Kasumi-1 (cell line): ENCODE results near the gene ZNF581.

ENCODE experiments used
- DNase-seq, 2 experiments: peaks; one replicate each; lab custom pipeline; 2025; lab: John Stamatoyannopoulos, UW

The ZNF581 gene

GRCh38 chr19:55611300-55611982 lies 32.0 kb upstream of the ZNF581 start:
- DNase-seq: no peak

DNA sequence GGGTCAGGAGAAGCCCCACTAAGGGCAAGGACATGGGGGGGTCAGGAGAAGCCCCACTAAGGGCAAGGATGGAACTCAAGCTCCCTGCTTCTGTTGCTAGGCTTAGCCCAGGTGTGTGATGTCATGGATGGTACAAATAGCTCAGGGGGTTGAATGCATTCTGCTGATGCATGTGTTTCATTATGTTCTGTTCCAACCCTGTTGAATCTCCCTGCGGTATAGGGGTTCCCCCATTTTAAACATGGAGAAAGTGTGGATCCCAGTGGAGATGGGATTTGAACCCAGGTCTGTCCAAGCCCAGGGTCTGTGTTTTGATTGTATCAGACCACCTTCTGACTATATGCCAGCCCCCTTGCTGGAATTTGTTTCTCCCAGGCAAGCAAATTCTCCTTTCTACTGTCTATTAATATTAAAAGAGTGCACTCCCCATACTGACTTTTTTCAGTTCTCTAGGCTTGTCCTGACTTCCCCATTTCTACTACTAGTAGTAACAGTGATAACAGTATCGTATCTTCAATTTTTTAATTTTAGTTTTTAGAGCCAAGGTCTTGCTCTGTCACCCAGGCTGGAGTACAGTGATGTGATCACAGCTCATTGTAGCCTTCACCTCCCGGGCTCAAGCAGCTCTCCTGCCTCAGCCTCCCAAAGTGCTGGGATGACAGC lies 31.3 kb upstream of the ZNF581 start:
- DNase-seq: no peak

- DNase-seq: no peak
These were observed 30.1 kb upstream of the ZNF581 start for GRCh38 chr19:55613396-55613795.

DNA sequence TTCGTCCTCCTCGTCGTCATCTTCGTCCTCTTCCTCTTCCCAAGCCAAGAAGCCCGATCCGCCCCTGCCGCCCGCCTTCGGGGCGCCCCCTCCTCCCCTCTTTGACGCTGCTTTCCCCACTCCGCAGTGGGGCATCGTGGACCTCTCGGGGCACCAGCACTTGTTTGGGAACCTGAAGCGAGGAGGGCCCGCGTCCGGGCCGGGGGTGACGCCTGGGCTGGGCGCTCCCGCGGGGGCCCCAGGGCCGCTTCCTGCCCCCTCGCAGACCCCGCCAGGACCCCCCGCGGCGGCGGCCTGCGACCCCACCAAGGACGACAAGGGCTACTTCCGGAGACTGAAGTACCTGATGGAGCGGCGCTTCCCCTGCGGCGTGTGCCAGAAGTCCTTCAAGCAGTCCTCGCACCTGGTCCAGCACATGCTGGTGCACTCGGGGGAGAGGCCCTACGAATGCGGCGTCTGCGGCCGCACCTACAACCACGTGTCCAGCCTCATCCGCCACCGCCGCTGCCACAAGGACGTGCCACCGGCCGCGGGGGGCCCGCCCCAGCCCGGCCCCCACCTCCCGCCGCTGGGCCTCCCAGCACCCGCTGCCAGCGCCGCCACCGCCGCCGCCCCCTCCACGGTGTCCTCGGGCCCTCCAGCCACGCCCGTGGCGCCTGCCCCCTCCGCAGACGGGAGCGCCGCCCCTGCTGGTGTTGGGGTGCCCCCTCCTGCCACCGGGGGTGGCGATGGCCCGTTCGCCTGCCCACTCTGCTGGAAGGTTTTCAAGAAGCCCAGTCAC lies 29.3 kb upstream of the ZNF581 start:
- no peak for DNase-seq

- no peak for DNase-seq
These were observed 28.5 kb upstream of the ZNF581 start for GRCh38 chr19:55614711-55615542.

DNA sequence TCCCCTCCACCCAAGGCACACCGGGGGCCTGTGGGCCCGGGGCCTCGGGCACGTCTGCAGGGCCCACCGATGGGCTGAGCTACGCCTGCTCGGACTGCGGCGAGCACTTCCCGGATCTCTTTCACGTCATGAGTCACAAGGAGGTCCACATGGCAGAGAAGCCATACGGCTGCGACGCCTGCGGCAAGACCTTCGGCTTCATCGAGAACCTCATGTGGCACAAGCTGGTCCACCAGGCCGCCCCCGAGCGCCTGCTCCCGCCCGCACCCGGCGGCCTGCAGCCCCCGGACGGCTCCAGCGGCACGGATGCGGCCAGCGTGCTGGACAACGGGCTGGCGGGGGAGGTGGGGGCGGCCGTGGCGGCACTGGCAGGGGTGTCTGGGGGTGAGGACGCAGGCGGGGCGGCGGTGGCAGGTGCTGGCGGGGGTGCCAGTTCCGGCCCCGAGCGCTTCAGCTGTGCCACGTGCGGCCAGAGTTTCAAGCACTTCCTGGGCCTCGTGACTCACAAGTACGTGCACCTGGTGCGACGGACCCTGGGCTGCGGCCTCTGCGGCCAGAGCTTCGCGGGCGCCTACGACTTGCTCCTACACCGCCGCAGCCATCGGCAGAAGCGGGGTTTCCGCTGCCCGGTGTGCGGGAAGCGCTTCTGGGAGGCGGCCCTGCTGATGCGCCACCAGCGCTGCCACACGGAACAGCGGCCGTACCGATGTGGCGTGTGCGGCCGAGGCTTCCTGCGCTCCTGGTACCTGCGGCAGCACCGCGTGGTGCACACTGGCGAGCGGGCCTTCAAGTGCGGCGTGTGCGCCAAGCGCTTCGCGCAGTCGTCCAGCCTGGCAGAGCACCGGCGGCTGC lies 27.7 kb upstream of the ZNF581 start:
- no peak for DNase-seq

- DNase-seq: no peak
These were observed 27.0 kb upstream of the ZNF581 start for GRCh38 chr19:55616395-55616875.

DNA sequence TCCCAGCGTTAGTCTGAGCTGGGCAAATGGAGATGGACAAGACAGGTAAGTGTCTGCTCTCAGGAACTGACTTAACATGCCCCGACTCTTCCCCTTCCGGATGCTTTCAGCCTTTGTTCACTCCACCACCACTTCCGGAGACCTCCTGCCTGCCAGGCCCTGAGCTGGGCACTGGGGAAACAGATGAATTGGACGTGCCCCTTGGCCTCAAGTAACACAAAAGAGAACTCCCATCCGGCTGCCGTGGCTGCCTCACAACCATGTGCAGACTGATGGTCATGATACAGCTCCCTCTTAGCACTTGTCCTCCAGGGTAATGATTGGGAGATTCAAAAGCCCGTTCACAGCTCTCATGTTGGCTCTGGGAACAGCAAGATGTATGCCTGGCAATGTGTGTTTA lies 26.0 kb upstream of the ZNF581 start:
- no peak for DNase-seq

- no peak for DNase-seq
These were observed 25.0 kb upstream of the ZNF581 start for GRCh38 chr19:55618426-55618825.

- DNase-seq: no peak
These were observed 24.2 kb upstream of the ZNF581 start for GRCh38 chr19:55619286-55619685.

DNA sequence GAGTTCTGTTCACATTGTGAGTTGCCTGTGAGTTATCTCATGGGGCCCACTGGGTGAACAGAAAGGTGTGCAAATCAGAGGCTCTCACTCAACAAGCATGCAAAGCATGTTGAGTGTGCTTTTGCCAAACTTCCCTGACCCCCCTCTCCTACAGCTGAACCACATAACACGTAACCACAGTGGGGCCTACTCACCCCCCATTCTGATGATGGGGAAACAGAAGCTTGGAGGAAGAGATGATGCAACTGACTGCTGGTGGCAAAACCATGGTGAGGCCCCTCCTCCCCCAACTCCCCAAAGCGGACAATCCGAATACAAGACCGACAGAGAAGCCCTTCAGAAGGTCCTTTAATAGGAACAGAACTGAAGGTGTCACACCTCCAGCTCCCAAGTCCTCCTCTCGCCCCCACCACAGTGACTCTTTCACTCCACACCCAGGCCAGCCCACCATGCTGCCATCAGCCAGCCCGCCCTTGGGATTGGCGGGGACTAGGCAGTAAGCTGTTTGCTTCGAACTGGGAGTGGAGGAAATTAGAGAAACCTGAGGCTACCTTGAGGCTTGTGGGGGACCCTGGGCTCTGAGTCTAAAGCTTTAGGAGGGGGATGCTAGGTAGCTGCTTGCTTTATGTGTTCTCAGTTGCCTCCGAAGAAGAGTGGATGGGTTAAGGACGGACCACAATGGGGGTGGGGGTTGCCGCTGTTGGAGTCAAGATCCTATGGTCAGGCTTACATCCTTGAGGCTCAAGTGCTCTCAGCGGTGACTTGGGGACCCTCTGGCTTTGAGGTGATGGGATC lies 22.8 kb upstream of the ZNF581 start:
- peak; percentile 81 to 87 for DNase-seq

DNA sequence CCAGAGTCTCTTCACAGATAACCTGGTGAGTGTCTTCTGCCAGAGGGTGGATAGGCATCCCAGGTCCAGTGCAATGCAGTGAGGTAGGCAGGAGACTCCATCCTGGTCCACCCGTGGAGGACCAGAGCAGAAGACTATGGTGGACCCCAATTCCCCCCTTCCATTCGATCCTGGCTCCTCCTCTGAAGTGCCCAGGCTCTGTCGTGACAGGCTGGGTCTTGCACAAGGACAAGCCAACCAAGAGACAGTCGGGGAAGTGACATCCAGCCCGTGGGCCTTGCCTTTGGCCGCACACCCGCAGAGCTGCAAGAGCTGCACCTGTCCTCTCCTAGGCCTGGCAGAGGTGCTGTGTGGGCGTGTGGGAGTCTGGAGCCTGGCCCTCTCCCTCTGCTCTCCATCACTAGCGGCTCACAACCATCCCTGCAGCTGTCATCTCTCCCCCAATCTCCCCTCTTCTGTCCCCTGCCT lies 22.2 kb upstream of the ZNF581 start:
- no peak for DNase-seq

DNA sequence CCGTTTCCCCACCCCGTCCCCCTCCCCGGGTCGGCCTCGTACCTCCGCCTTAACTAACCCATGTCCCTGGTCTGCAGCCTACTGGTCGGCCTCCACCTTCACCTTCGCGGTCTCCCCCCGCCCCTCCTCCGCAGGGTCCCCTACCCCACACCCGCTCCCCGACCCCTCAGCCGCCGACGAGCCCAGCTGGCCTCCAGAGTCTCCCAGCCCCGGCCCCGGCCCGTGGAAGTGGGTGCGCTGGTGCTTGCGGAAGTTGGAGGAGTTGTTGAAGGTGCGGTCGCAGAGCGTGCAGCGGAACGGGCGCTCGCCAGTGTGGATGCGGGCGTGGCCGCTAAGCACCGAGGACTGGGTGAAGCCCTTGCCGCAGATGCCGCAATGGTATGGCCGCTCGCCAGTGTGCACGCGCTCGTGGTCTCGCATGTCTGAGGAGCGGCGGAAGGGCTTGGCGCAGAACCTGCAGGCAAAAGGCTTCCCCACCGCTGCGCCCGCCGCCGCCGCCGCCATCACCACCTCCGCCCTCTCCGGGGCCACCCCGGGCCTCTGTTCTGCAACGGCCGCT lies 21.7 kb upstream of the ZNF581 start:
- DNase-seq: no peak

- DNase-seq: no peak
These were observed 21.0 kb upstream of the ZNF581 start for GRCh38 chr19:55622242-55622969.

DNA sequence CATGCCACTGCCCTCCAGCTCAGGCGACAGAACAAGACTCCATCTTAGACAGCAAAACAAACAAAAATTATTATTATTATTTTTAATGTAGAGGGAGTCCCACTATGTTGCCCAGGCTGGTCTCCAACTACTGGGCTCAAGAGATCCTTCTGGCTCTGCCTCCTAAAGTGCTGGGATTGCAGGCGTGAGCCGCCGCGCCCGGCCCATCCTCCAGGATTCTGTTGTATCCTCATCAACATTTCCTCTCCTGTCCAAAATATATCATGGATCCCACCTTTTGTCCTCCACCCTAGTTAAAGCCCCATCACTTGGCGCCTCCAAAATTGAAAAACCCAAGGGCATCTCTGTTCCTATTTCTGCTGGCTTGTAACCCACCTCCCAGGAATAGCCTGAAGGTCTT lies 20.3 kb upstream of the ZNF581 start:
- DNase-seq: no peak

DNA sequence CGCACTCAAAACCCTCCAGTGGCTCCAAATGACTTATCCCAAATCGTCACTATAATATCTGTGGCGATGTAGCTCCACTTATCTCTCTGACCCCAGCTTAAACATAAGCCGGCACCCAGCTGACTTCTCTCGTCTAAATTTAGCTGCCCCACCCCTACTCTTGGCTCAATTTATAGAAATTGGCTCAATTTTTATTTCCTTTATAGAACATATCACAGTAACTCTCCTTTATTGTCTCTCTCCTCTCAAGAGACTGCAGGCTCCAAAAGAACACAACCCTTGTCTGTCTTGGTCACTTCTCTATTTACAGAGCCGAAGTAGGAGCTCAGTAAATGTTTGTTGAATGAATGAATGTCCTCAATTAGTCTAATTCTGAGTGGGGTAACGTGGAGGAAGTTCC lies 19.9 kb upstream of the ZNF581 start:
- DNase-seq: no peak

- peak; percentile 83 to 89 for DNase-seq
These were observed 19.1 kb upstream of the ZNF581 start, which contains the start of gene ZNF784 for GRCh38 chr19:55624109-55625003. Gene ZNF784, minus strand, starts transcription at chr19:55624566. Its CDS starts 5 bp downstream, at chr19:55624561.

- DNase-seq: no peak
These were observed 18.5 kb upstream of the ZNF581 start for GRCh38 chr19:55625004-55625326.
